Activated naive CD4-positive, alpha-beta T cell treated with anti-CD3 and anti-CD28 coated beads, Interleukin-2, amount 50 U/mL, for 16 hours (primary cell): Measurements from ENCODE around the gene LRRC37A.
"Not testable (repeated sequence)": the region's sequence is repeated elsewhere in the genome, so short reads cannot be mapped to it uniquely, and the experiment has no call there.

Source experiments
- DNase-seq: peaks from one replicate; pipeline ENCODE4 v3.0.0-alpha.2; 2020

Gene LRRC37A

GRCh38 chr17:46290906-46291546 is 3.9 kb upstream of the LRRC37A start:
- not testable (repeated sequence) for DNase-seq

GRCh38 chr17:46291618-46292017 is 3.3 kb upstream of the LRRC37A start:
- DNase-seq, result not testable (repeated sequence)

GRCh38 chr17:46341220-46341619 is 46.3 kb downstream of the LRRC37A start:
- not testable (repeated sequence) for DNase-seq

- not testable (repeated sequence) for DNase-seq
Observed at GRCh38 chr17:46342131-46342530, 47.2 kb downstream of the LRRC37A start.

- not testable (repeated sequence) for DNase-seq
Observed at GRCh38 chr17:46348345-46348744, 53.4 kb downstream of the LRRC37A start.

- not testable (repeated sequence) for DNase-seq
Observed at GRCh38 chr17:46349060-46349459, 54.1 kb downstream of the LRRC37A start.

GRCh38 chr17:46353856-46354255 is 58.9 kb downstream of the LRRC37A start:
- DNase-seq, result not testable (repeated sequence)

- not testable (repeated sequence) for DNase-seq
Observed at GRCh38 chr17:46361145-46361735, 66.3 kb downstream of the LRRC37A start.

GRCh38 chr17:46361755-46362154 is 66.8 kb downstream of the LRRC37A start, which contains the start of gene ARL17B:
Gene ARL17B (minus strand): TSS chr17:46361766. CDS start chr17:46358397, 3,369 bp downstream.
- peak; percentile 77 for DNase-seq

GRCh38 chr17:46367520-46367919 is 72.6 kb downstream of the LRRC37A start:
- DNase-seq, result not testable (repeated sequence)

GRCh38 chr17:46372236-46373229 is 77.6 kb downstream of the LRRC37A start:
- DNase-seq, result not testable (repeated sequence)

GRCh38 chr17:46373418-46373817 is 78.5 kb downstream of the LRRC37A start:
- DNase-seq, result not testable (repeated sequence)

- DNase-seq, result not testable (repeated sequence)
Observed at GRCh38 chr17:46383118-46383517, 88.2 kb downstream of the LRRC37A start.

- DNase-seq, result not testable (repeated sequence)
Observed at GRCh38 chr17:46385491-46385890, 90.6 kb downstream of the LRRC37A start.
